Activated T-cell treated with anti-CD3 and anti-CD28 coated beads, Interleukin-2, amount 50 U/mL, for 4 hours (primary cell): Measurements from ENCODE around the gene SLC30A2. TPM values are rescaled to one million over a fixed set of nuclear protein-coding genes. Genes with fewer than 3 reads are reported as not detected.

Experiments used
- ATAC-seq, 2 donors: fragments of 200-7000 bp; cut with Tn5 transposase; one replicate each; pipeline ENCODE4 v1.10.0; 2021
- DNase-seq: peaks from one replicate; pipeline ENCODE4 v3.0.0-alpha.2; 2020
- H3K27me3 Mint-ChIP-seq: one replicate; pipeline ENCODE4 v1.8.0; 2021; ENCODE audit warnings: low read depth, mixed read lengths
- H3K36me3 Mint-ChIP-seq: one replicate; pipeline ENCODE4 v1.8.0; 2022; ENCODE audit warnings: mixed read lengths; ENCODE audit not compliant: insufficient read depth
- H3K4me1 Mint-ChIP-seq: one replicate; pipeline ENCODE4 v1.8.0; 2021; ENCODE audit warnings: low read depth, mixed read lengths
- H3K4me3 Mint-ChIP-seq: one replicate; pipeline ENCODE4 v1.8.0; 2021; ENCODE audit warnings: mild to moderate bottlenecking, moderate library complexity, mixed read lengths
- H3K9me3 Mint-ChIP-seq: one replicate; pipeline ENCODE4 v1.8.0; 2021; ENCODE audit warnings: mixed read lengths
- total RNA-seq, 3 donors: library from RNA; stranded (reverse); gene quantifications; one replicate each; pipeline ENCODE4 v1.2.1, GENCODE V29; 2021

Gene SLC30A2
- total RNA-seq, 3 donors from 2014 or later, result not detected

GRCh38 chr1:26079178-26079563 lies 33.3 kb upstream of the SLC30A2 start:
- Mint-ChIP-seq H3K36me3 (no peaks in the 10 kb centered on the region), H3K4me3 (no peak overlapping the region), H3K27me3 (peaks cover 15% of the 10 kb centered on the region), H3K9me3 (no peaks in the 10 kb centered on the region), H3K4me1 (peaks cover 10% of the 10 kb centered on the region)
- no peak for DNase-seq
- ATAC-seq, result no peak

GRCh38 chr1:26078286-26079177 lies 32.6 kb upstream of the SLC30A2 start:
- H3K27me3 Mint-ChIP-seq, result peaks cover 14% of the 10 kb centered on the region
- ATAC-seq, result no peak
- H3K4me3 Mint-ChIP-seq, result no peak overlapping the region
- H3K36me3 Mint-ChIP-seq, result no peaks in the 10 kb centered on the region
- no peak for DNase-seq
- no peaks in the 10 kb centered on the region for H3K9me3 Mint-ChIP-seq
- peaks cover 10% of the 10 kb centered on the region for H3K4me1 Mint-ChIP-seq

GRCh38 chr1:26077524-26077923 lies 31.6 kb upstream of the SLC30A2 start:
- no peaks in the 10 kb centered on the region for H3K36me3 Mint-ChIP-seq
- DNase-seq (no peak), ATAC-seq (no peak)
- no peaks in the 10 kb centered on the region for H3K9me3 Mint-ChIP-seq
- no peak overlapping the region for H3K4me3 Mint-ChIP-seq
- peaks cover 14% of the 10 kb centered on the region for H3K27me3 Mint-ChIP-seq
- peaks cover 10% of the 10 kb centered on the region for H3K4me1 Mint-ChIP-seq

GRCh38 chr1:26075421-26076144 lies 29.7 kb upstream of the SLC30A2 start:
- H3K36me3 Mint-ChIP-seq, result no peaks in the 10 kb centered on the region
- no peak overlapping the region for H3K4me3 Mint-ChIP-seq
- ATAC-seq (no peak), DNase-seq (no peak)
- no peaks in the 10 kb centered on the region for H3K9me3 Mint-ChIP-seq
- H3K4me1 Mint-ChIP-seq, result peaks cover 10% of the 10 kb centered on the region
- peaks cover 20% of the 10 kb centered on the region for H3K27me3 Mint-ChIP-seq

GRCh38 chr1:26072305-26072704 lies 26.4 kb upstream of the SLC30A2 start:
- no peaks in the 10 kb centered on the region for H3K36me3 Mint-ChIP-seq
- DNase-seq (no peak), ATAC-seq (no peak)
- H3K27me3 Mint-ChIP-seq, result peaks cover 24% of the 10 kb centered on the region
- H3K4me1 Mint-ChIP-seq, result peaks cover 10% of the 10 kb centered on the region
- H3K4me3 Mint-ChIP-seq, result no peak overlapping the region
- no peaks in the 10 kb centered on the region for H3K9me3 Mint-ChIP-seq

GRCh38 chr1:26070963-26071342 lies 25.0 kb upstream of the SLC30A2 start:
- ATAC-seq (no peak), DNase-seq (no peak)
- Mint-ChIP-seq H3K4me1 (peaks cover 8% of the 10 kb centered on the region), H3K36me3 (no peaks in the 10 kb centered on the region), H3K9me3 (no peaks in the 10 kb centered on the region), H3K4me3 (no peak overlapping the region), H3K27me3 (peaks cover 16% of the 10 kb centered on the region)

GRCh38 chr1:26070296-26070962 lies 24.5 kb upstream of the SLC30A2 start:
- no peak overlapping the region for H3K4me3 Mint-ChIP-seq
- peaks cover 3% of the 10 kb centered on the region for H3K4me1 Mint-ChIP-seq
- DNase-seq (no peak), ATAC-seq (no peak)
- peaks cover 16% of the 10 kb centered on the region for H3K27me3 Mint-ChIP-seq
- H3K9me3 Mint-ChIP-seq, result no peaks in the 10 kb centered on the region
- H3K36me3 Mint-ChIP-seq, result no peaks in the 10 kb centered on the region

- Mint-ChIP-seq H3K9me3 (no peaks in the 10 kb centered on the region), H3K4me1 (no peaks in the 10 kb centered on the region), H3K36me3 (no peaks in the 10 kb centered on the region), H3K4me3 (no peak overlapping the region), H3K27me3 (peaks cover 16% of the 10 kb centered on the region)
- no peak for DNase-seq
- no peak for ATAC-seq
Observed at GRCh38 chr1:26069941-26070295, 24.0 kb upstream of the SLC30A2 start.

GRCh38 chr1:26067432-26067911 lies 21.6 kb upstream of the SLC30A2 start, which contains the start of gene TRIM63:
Gene TRIM63, minus strand, starts transcription at chr1:26067630. Its CDS starts 136 bp downstream, at chr1:26067494.
- ATAC-seq, result no peak
- Mint-ChIP-seq H3K4me3 (no peak within 1 kb of the TSS), H3K4me1 (no peaks in the 10 kb centered on the region), H3K9me3 (no peaks in the 10 kb centered on the region), H3K36me3 (no peaks in the 10 kb centered on the region), H3K27me3 (peaks cover 11% of the 10 kb centered on the region)
- no peak for DNase-seq

GRCh38 chr1:26066857-26067256 lies 20.9 kb upstream of the SLC30A2 start:
- ATAC-seq (no peak), DNase-seq (no peak)
- Mint-ChIP-seq H3K4me1 (no peaks in the 10 kb centered on the region), H3K36me3 (no peaks in the 10 kb centered on the region), H3K27me3 (peaks cover 6% of the 10 kb centered on the region), H3K4me3 (no peak overlapping the region), H3K9me3 (no peaks in the 10 kb centered on the region)

GRCh38 chr1:26066160-26066559 lies 20.2 kb upstream of the SLC30A2 start:
- no peaks in the 10 kb centered on the region for H3K4me1 Mint-ChIP-seq
- ATAC-seq (no peak), DNase-seq (no peak)
- no peak overlapping the region for H3K4me3 Mint-ChIP-seq
- H3K27me3 Mint-ChIP-seq, result peaks cover 6% of the 10 kb centered on the region
- H3K36me3 Mint-ChIP-seq, result no peaks in the 10 kb centered on the region
- H3K9me3 Mint-ChIP-seq, result no peaks in the 10 kb centered on the region

GRCh38 chr1:26064553-26064952 lies 18.6 kb upstream of the SLC30A2 start:
- Mint-ChIP-seq H3K27me3 (peaks cover 10% of the 10 kb centered on the region), H3K36me3 (no peaks in the 10 kb centered on the region), H3K4me1 (no peaks in the 10 kb centered on the region), H3K9me3 (no peaks in the 10 kb centered on the region), H3K4me3 (no peak overlapping the region)
- no peak for ATAC-seq
- no peak for DNase-seq

GRCh38 chr1:26060832-26061574 lies 15.1 kb upstream of the SLC30A2 start:
- ATAC-seq, result no peak
- no peak overlapping the region for H3K4me3 Mint-ChIP-seq
- H3K4me1 Mint-ChIP-seq, result no peaks in the 10 kb centered on the region

GRCh38 chr1:26059906-26060305 lies 14.0 kb upstream of the SLC30A2 start:
- no peak overlapping the region for H3K4me3 Mint-ChIP-seq
- no peaks in the 10 kb centered on the region for H3K36me3 Mint-ChIP-seq
- DNase-seq (no peak), ATAC-seq (no peak)
- H3K27me3 Mint-ChIP-seq, result peaks cover 14% of the 10 kb centered on the region
- H3K4me1 Mint-ChIP-seq, result no peaks in the 10 kb centered on the region
- no peaks in the 10 kb centered on the region for H3K9me3 Mint-ChIP-seq

More at GRCh38 chr1:26060832-26061574, 15.1 kb upstream of the SLC30A2 start:
- no peak for DNase-seq
- H3K27me3 Mint-ChIP-seq, result peaks cover 9% of the 10 kb centered on the region
- no peaks in the 10 kb centered on the region for H3K9me3 Mint-ChIP-seq
- no peaks in the 10 kb centered on the region for H3K36me3 Mint-ChIP-seq
